HUDEP-2 (cell line): Measurements from ENCODE around the gene PSMB4.
"Not testable (repeated sequence)": the region's sequence is repeated elsewhere in the genome, so short reads cannot be mapped to it uniquely, and the experiment has no call there.

ENCODE experiments used
- DNase-seq, 76 experiments: peaks; one replicate each; lab custom pipeline; 2025; ENCODE audit not compliant: unreplicated experiment in 76 of 76; lab: John Stamatoyannopoulos, UW

PSMB4 gene

DNA sequence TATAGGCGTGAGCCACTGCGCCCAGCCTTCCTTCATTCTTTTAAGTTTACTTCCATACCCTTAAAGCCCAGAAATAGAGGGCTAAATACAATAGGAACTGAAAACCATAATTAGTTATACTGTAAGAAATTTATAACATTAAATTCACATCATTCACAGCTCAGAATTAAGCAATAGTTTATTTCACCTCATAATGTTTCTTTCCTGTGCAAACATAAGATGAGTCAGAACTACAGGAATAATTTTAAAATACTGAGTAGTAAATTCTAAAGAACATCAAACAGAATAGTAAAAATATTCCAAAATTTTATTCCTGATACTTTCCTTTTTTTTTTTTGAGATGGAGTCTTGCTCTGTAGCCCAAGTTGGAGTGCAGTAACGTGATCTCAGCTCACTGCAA is 35.8 kb downstream of the PSMB4 start:
- DNase-seq: no peak

DNA sequence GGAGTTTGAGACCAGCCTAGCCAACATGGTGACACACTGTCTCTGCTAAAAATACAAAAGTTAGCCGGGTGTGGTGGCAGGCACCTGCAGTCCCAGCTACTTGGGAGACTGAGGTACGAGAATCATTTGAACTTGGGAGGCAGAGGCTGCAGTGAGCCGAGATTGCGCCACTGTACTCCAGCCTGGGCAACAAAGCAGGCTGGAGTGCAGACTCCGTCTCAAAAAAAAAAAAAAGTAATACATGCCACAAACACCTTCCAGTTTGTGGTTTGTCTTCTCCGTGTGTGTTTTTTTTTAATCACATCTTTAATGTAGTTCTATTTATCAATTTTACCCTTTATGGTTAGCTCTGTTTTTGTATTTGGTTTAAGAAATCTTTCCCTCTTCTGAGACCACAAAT is 37.6 kb downstream of the PSMB4 start:
- DNase-seq: no peak

DNA sequence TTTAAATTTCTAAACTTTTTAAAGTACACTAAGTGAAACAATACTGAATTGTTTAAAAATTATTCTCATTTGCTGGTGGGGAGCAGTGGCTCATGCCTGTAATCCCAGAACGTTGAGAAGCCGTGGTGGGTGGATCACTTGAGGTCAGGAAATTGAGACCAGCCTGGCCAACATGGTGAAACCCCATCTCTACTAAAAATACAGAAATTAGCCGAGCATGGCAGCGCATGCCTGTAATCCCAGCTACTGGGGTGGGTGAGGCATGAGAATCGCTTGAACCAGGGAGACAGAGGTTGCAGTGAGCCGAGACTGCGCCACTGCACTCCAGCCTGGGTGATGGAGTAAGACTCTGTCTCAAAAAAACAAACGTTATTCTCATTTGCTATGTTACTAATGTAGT is 38.0 kb downstream of the PSMB4 start:
- DNase-seq: not testable (repeated sequence)

DNA sequence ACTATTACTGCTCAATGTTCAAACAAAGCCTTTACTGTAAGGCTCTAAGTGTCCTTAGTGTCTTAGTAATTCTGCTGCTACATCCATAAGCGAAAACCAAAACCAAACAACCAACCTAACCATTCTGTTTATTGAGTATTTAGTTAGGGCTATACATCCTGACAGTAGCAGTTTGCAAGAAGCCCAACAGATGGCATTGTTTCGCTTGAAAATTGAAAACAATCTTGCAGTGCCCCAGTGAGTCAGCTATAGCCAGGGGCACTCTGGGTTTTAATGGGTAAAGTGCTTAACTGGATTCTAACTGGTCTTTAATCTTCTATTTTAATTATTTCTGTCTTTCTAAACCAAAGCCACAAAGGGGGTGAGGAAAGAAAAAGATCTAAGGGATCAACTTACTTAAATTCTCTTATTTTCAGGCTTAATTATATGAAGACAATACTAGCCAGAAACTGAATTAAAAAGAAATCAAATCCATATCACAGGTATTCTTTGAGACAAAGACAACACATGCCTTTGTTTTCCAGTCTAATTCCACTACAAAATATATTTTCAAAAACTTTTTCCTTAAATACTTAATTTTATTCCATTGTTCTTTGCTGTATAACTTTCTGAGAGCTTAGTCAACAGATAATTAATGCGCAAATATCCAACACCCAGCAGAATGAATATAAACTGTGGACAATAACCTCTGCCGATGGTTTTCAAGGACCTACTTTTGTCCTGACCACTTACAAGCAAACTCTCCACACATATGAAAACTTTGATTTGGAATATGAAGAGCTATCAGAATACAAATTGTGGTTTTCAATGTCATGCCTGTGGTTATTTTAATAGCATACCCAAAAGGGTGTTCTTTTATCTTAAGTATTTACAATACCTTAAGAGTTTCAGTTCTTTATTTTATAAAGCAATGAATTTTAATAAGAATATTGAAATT is 44.7 kb downstream of the PSMB4 start:
- DNase-seq: peak in 53 of 76 experiments; percentile 1 to 75 (median 38)

DNA sequence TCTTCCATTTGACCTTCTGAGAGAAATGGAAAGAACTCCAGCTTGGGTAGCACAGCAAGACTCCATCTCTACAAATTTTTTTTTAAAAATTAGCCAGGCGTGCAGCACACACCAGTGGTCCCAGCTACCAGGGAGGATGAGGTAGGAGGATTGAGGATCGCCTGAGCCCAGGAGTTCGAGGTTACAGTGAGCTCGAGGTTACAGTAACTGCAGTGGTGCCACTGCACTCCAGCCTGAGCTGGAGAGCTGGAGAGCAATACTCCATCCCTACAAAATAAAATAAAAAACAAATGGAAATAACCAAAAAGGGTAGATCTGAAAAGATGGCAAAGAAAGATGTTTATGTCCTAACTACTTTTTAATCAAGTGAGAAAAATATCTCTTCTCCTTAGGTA is 45.4 kb downstream of the PSMB4 start:
- no peak for DNase-seq

DNA sequence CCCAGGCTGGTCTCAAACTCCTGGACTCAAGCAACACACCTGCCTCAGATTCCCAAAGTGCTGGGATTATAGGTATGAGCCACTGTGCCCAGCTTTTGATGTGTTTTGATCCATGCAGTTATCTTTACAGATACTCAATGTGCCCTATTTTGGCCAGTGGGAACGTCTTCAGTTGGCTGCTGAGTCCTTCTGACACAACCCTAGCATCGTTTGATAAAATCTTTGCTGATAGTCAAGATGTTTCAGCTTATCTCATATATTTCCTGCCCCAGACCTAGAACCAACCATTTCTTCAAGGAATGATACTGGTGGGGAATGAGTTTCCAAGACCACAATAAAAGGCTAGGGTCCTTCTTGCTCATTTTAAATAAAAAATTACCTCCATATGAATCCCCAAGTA is 48.3 kb downstream of the PSMB4 start:
- DNase-seq: no peak
